ENCODE measurements around the gene MCTP1.

Gene MCTP1

GRCh38 chr5:95113489-95113888 lies 171.4 kb downstream of the MCTP1 start (continued):
- no peak for TF ChIP-seq PATZ1 (CRISPR knock-in tag; IDR thresholded peaks at IDR 0.05; ENCODE audit: borderline replicate concordance)

- no peak for ATAC-seq
These were observed 173.8 kb downstream of the MCTP1 start for GRCh38 chr5:95111141-95111540.

GRCh38 chr5:95110118-95110517 lies 174.8 kb downstream of the MCTP1 start:
- no peak for TF ChIP-seq ESRRG (CRISPR knock-in tag; IDR thresholded peaks at IDR 0.05)
- no peak for TF ChIP-seq CSDC2 (CRISPR knock-in tag; IDR thresholded peaks at IDR 0.05)
- TF ChIP-seq TOX (CRISPR knock-in tag; IDR thresholded peaks at IDR 0.05; ENCODE audit: borderline replicate concordance): no peak
- no peak for TF ChIP-seq PPARA (CRISPR knock-in tag; IDR thresholded peaks at IDR 0.05; ENCODE audit: borderline replicate concordance)
- TF ChIP-seq ARNTL (CRISPR knock-in tag; IDR thresholded peaks at IDR 0.05; ENCODE audit: borderline replicate concordance, low read depth): no peak
- no peak for TF ChIP-seq ZNF565 (CRISPR knock-in tag; conservative IDR thresholded peaks at IDR 0.05; ENCODE audit: low read depth)
- no peak for ATAC-seq

More at GRCh38 chr5:95111141-95111540, 173.8 kb downstream of the MCTP1 start:
- no peak for TF ChIP-seq PATZ1 (CRISPR knock-in tag; IDR thresholded peaks at IDR 0.05; ENCODE audit: borderline replicate concordance)
- TF ChIP-seq ZFP30 (CRISPR knock-in tag; IDR thresholded peaks at IDR 0.05): no peak
- TF ChIP-seq, protein P1, sequence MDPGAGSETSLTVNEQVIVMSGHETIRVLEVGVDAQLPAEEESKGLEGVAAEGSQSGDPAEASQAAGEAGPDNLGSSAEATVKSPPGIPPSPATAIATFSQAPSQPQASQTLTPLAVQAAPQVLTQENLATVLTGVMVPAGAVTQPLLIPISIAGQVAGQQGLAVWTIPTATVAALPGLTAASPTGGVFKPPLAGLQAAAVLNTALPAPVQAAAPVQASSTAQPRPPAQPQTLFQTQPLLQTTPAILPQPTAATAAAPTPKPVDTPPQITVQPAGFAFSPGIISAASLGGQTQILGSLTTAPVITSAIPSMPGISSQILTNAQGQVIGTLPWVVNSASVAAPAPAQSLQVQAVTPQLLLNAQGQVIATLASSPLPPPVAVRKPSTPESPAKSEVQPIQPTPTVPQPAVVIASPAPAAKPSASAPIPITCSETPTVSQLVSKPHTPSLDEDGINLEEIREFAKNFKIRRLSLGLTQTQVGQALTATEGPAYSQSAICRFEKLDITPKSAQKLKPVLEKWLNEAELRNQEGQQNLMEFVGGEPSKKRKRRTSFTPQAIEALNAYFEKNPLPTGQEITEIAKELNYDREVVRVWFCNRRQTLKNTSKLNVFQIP (CRISPR knock-in tag; IDR thresholded peaks at IDR 0.05; ENCODE audit: borderline replicate concordance, low read depth): no peak
- TF ChIP-seq ZC3H10 (CRISPR knock-in tag; IDR thresholded peaks at IDR 0.05): no peak
- no peak for TF ChIP-seq ZNF8 (CRISPR knock-in tag; IDR thresholded peaks at IDR 0.05)
- no peak for TF ChIP-seq ISL1 (CRISPR knock-in tag; IDR thresholded peaks at IDR 0.05)
- TF ChIP-seq RARB (CRISPR knock-in tag; IDR thresholded peaks at IDR 0.05): no peak
- TF ChIP-seq ESRRG (CRISPR knock-in tag; IDR thresholded peaks at IDR 0.05): no peak
- no peak for TF ChIP-seq ARNTL (CRISPR knock-in tag; IDR thresholded peaks at IDR 0.05; ENCODE audit: borderline replicate concordance, low read depth)
- TF ChIP-seq TCF4 (CRISPR knock-in tag; IDR thresholded peaks at IDR 0.05; ENCODE audit: borderline replicate concordance): no peak
- TF ChIP-seq GLIS3 (CRISPR knock-in tag; IDR thresholded peaks at IDR 0.05): no peak
- TF ChIP-seq CSDC2 (CRISPR knock-in tag; IDR thresholded peaks at IDR 0.05): no peak
- no peak for TF ChIP-seq SNAI2 (CRISPR knock-in tag; IDR thresholded peaks at IDR 0.05)
- TF ChIP-seq TSHZ2 (CRISPR knock-in tag; IDR thresholded peaks at IDR 0.05): no peak
- no peak for TF ChIP-seq CSRNP3 (CRISPR knock-in tag; IDR thresholded peaks at IDR 0.05)
- no peak for TF ChIP-seq TOX (CRISPR knock-in tag; IDR thresholded peaks at IDR 0.05; ENCODE audit: borderline replicate concordance)
- TF ChIP-seq BACH2 (CRISPR knock-in tag; IDR thresholded peaks at IDR 0.05; ENCODE audit: borderline replicate concordance): no peak
- no peak for TF ChIP-seq ZNF565 (CRISPR knock-in tag; conservative IDR thresholded peaks at IDR 0.05; ENCODE audit: low read depth)
- no peak for TF ChIP-seq OSR1 (CRISPR knock-in tag; IDR thresholded peaks at IDR 0.05)

Data from SK-N-SH treated with all-trans-retinoic acid at 6 μM for 48 hours (cell line).